A549 treated with AZD2906 at 1 μM for 4 hours (cell line): ENCODE measurements around the gene PATE1. TPM values are rescaled to one million over a fixed set of nuclear protein-coding genes. Genes with fewer than 3 reads are reported as not detected.

Experiments
- total RNA-seq: library from RNA; stranded (reverse); fragments of 200-300 nt; extraction: Qiagen RNA extraction; gene quantifications from 5 replicates; pipeline ENCODE4 v1.2.3, GENCODE V29; 2022

The PATE1 gene, protein sequence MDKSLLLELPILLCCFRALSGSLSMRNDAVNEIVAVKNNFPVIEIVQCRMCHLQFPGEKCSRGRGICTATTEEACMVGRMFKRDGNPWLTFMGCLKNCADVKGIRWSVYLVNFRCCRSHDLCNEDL
- not detected in 5 replicates for total RNA-seq

DNA sequence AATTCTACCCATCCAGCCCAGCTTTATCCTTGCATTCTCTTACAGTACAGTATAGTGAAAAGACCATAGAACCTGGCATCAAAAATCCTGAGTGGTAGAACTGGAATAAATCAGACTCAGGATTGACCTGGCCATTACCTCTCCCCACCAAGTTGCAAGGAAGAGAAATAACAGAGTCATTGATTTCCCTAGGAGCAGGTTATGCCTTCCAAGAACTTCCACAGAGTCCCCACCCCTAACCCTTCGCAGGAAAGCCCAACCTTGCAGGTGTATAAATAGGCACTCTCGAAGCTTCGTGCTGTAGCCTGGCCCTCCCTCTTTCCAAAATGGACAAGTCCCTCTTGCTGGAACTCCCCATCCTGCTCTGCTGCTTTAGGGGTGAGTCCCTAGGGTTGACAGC is at the start of gene PATE1:
Gene PATE1 (plus strand): TSS at position 301 of the 400 bp plus-strand sequence. CDS start 26 bp downstream, at position 327.

DNA sequence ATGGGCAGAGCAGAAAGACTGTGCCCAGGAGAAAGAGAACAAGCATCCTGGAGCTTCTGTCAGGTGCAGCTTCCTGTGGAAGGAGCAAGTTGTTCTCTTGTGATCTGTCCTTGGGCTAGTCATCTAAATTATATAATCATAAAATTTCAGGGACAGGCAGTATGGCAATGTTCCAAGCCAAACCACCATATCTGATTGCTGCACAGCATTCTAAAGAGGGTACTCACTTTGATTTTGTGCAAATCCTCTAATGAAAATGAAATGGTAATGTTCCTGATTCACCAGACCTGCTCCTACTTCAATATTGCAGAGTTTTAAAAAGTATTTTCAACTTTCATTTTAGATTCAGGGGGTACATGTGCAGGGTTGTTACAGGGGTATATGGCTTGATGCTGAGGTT is 32.6 kb downstream of the PATE1 start, which contains the start of gene PATE2:
Gene PATE2 (minus strand): TSS at position 101 of the 400 bp plus-strand sequence. CDS start 55 bp downstream, at position 46.

DNA sequence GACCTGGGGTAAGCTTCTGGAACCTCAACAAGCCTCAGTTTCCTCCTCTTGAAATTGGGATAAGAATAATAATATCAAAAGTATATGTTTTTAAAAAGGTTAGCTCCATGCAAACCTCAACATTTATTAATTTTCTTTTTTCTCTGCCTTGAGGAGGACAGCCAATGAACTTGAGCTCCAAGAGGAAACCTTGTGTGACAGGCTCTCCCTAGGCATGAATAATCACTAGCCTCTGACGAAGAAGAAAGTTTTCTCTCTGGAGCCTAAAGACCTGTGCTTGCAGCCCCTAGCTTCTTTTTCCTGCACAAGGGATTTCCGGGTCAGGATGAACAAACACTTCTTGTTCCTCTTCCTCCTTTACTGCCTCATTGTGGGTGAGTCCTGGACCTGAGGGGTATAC is 41.7 kb downstream of the PATE1 start, which contains the start of gene PATE3:
Gene PATE3 (plus strand): TSS at position 301 of the 400 bp plus-strand sequence. CDS start 25 bp downstream, at position 326.

Other genes with a start within 250 kb of the PATE1 start
- gene EI24, start 176.8 kb upstream of the PATE1 start, total RNA-seq = 97.3 to 113 TPM (median 98.8 TPM) in 5 replicates
- 88.4 to 94.1 TPM (median 91.7 TPM) in 5 replicates for gene STT3A, start 153.4 kb upstream of the PATE1 start, total RNA-seq
- gene CHEK1, start 121.1 kb upstream of the PATE1 start, total RNA-seq = 27.6 to 37.0 TPM (median 28.7 TPM) in 5 replicates
- gene ACRV1, start 65.4 kb upstream of the PATE1 start, total RNA-seq = 0.12 TPM in 1 of 5 replicates, not detected in the others
- not detected in 5 replicates for gene PATE2, start 32.5 kb downstream of the PATE1 start, total RNA-seq
- not detected in 5 replicates for gene PATE3, start 41.8 kb downstream of the PATE1 start, total RNA-seq
- not detected in 5 replicates for gene PATE4, start 87.0 kb downstream of the PATE1 start, total RNA-seq
- 10.9 to 12.1 TPM (median 11.9 TPM) in 5 replicates for gene HYLS1, start 141.4 kb downstream of the PATE1 start, total RNA-seq
- gene PUS3, start 156.9 kb downstream of the PATE1 start, total RNA-seq = 6.5 to 10.6 TPM (median 7.8 TPM) in 5 replicates
- 0.14 TPM in 1 of 5 replicates, not detected in the others for gene DDX25, start 158.2 kb downstream of the PATE1 start, total RNA-seq
- not detected in 5 replicates for gene VSIG10L2, start 199.8 kb downstream of the PATE1 start, total RNA-seq